Caco-2 (cell line): ENCODE results near the gene PLCXD1. TPM values are rescaled to one million over a fixed set of nuclear protein-coding genes. Genes with fewer than 3 reads are reported as not detected.

Experiments
- BruUV-seq: library from RNA; stranded (reverse); fragments of 400-500 nt; replicated peaks from 2 replicates; lab custom pipeline; 2021; lab: Mats Ljungman, UMichigan
- CTCF ChIA-PET: fragments of 300-600 bp; sonication (Branson Sonifier 250); formaldehyde crosslinking; loops from one replicate; lab custom pipeline; 2022; ENCODE audit warnings: antibody characterized with exemption; lab: Charles Lee
- POLR2A ChIA-PET: fragments of 300-600 bp; sonication (Branson Sonifier 250); formaldehyde crosslinking; loops from one replicate; lab custom pipeline; 2022; ENCODE audit warnings: antibody characterized with exemption; lab: Charles Lee
- DNase-seq, 2 experiments: peaks; one replicate each; pipeline versions ENCODE4 v3.0.0 to v3.0.0-alpha.2; 2020 to 2022
- H3K27me3 ChIP-seq: replicated peaks from 2 replicates; pipeline ENCODE4 v1.6.0; 2011; ENCODE audit warnings: low read length; ENCODE audit not compliant: control insufficient read depth, insufficient read depth
- H3K36me3 ChIP-seq: 2 replicates; pipeline ENCODE4 v1.5.1; 2011; ENCODE audit warnings: low read length; ENCODE audit not compliant: control insufficient read depth, insufficient read depth
- H3K4me1 ChIP-seq: fragments of 250-450 bp; sonication (Bioruptor Pico); 2 replicates; pipeline ENCODE4 v1.5.1; 2020; ENCODE audit warnings: mild to moderate bottlenecking
- H3K4me3 ChIP-seq: 2 replicates; pipeline ENCODE4 v1.5.1; 2011; ENCODE audit warnings: low read depth, mild to moderate bottlenecking, control low read depth, low read length
- H3K9me3 ChIP-seq: fragments of 250-450 bp; sonication (Bioruptor Pico); 2 replicates; pipeline ENCODE4 v1.5.1; 2020; ENCODE audit warnings: mild to moderate bottlenecking, moderate library complexity
- H3K27ac Mint-ChIP-seq: one replicate; pipeline ENCODE4 v1.8.0; 2022; ENCODE audit warnings: mixed read lengths; ENCODE audit not compliant: unreplicated experiment
- H3K27me3 Mint-ChIP-seq: one replicate; pipeline ENCODE4 v1.8.0; 2022; ENCODE audit warnings: mixed read lengths; ENCODE audit not compliant: insufficient read depth, unreplicated experiment
- H3K36me3 Mint-ChIP-seq: one replicate; pipeline ENCODE4 v1.8.0; 2022; ENCODE audit warnings: mild to moderate bottlenecking, mixed read lengths; ENCODE audit not compliant: insufficient read depth, unreplicated experiment
- H3K4me1 Mint-ChIP-seq: one replicate; pipeline ENCODE4 v1.8.0; 2022; ENCODE audit warnings: low read depth, mixed read lengths; ENCODE audit not compliant: unreplicated experiment
- H3K4me3 Mint-ChIP-seq: one replicate; pipeline ENCODE4 v1.8.0; 2022; ENCODE audit warnings: mild to moderate bottlenecking, moderate library complexity, mixed read lengths; ENCODE audit not compliant: unreplicated experiment
- H3K9me3 Mint-ChIP-seq: one replicate; pipeline ENCODE4 v1.8.0; 2022; ENCODE audit warnings: mixed read lengths; ENCODE audit not compliant: unreplicated experiment
- CTCF ChIP-seq, 2 experiments: fragments of 200-600 bp in 1 of 2; IDR thresholded peaks; 1 replicate in 1 of 2; 2 replicates in 1 of 2; pipeline versions ENCODE4 v1.5.1 to v1.8.0; 2011 to 2022; ENCODE audit warnings: antibody characterized with exemption in 1 of 2, control low read depth in 1 of 2, inconsistent platforms in 1 of 2, low read depth in 1 of 2, low read length in 1 of 2, mild to moderate bottlenecking in 1 of 2, moderate library complexity in 1 of 2; ENCODE audit not compliant: insufficient read depth in 1 of 2, severe bottlenecking in 1 of 2, unreplicated experiment in 1 of 2
- intact Hi-C: fragments of 100-400 bp; cut with micrococcal nuclease; formaldehyde crosslinking; loops from one replicate; pipeline ENCODE4 v1.10.0; 2022; ENCODE audit not compliant: unreplicated experiment
- total RNA-seq: library from RNA; stranded (reverse); gene quantifications from 2 replicates; pipeline ENCODE4 v1.2.3, GENCODE V29; 2022

The PLCXD1 gene
- total RNA-seq, 1 experiment from 2014 or later, result 53.9 TPM

- peaks cover 25% of the 10 kb centered on the region for H3K36me3 Mint-ChIP-seq
- no TSS peak for BruUV-seq
- no peaks in the 10 kb centered on the region for H3K9me3 ChIP-seq
- H3K4me1 Mint-ChIP-seq, result no peaks in the 10 kb centered on the region
- DNase-seq, result no peak
- ChIA-PET CTCF (no interaction called here), POLR2A (no interaction called here)
- H3K27ac Mint-ChIP-seq, result no peak overlapping the region
- intact Hi-C loops, result no loop called here
- no peak for TF ChIP-seq CTCF (IDR thresholded peaks at IDR 0.05; ENCODE audit: insufficient read depth in 1 of 2, low read depth in 1 of 2, low read length in 1 of 2, severe bottlenecking in 1 of 2, unreplicated experiment in 1 of 2)
- H3K9me3 Mint-ChIP-seq, result no peaks in the 10 kb centered on the region
- no peaks in the 10 kb centered on the region for H3K27me3 ChIP-seq
- no peaks in the 10 kb centered on the region for H3K4me1 ChIP-seq
- H3K4me3 Mint-ChIP-seq, result no peak overlapping the region
- H3K27me3 Mint-ChIP-seq, result no peaks in the 10 kb centered on the region
- no peak overlapping the region for H3K4me3 ChIP-seq
- no peaks in the 10 kb centered on the region for H3K36me3 ChIP-seq
Measured at GRCh38 chrX:351736-352135, 70.6 kb downstream of the PLCXD1 start.

GRCh38 chrX:352181-352580, 71.0 kb downstream of the PLCXD1 start:
- ChIA-PET CTCF (no interaction called here), POLR2A (no interaction called here)
- intact Hi-C loops, result no loop called here
- Mint-ChIP-seq H3K36me3 (peaks cover 27% of the 10 kb centered on the region), H3K27me3 (no peaks in the 10 kb centered on the region), H3K4me3 (no peak overlapping the region), H3K9me3 (no peaks in the 10 kb centered on the region), H3K27ac (no peak overlapping the region), H3K4me1 (no peaks in the 10 kb centered on the region)
- Histone ChIP-seq H3K4me3 (no peak overlapping the region), H3K9me3 (no peaks in the 10 kb centered on the region), H3K27me3 (no peaks in the 10 kb centered on the region), H3K4me1 (no peaks in the 10 kb centered on the region), H3K36me3 (no peaks in the 10 kb centered on the region)
- no TSS peak for BruUV-seq
- no peak for TF ChIP-seq CTCF (IDR thresholded peaks at IDR 0.05; ENCODE audit: insufficient read depth in 1 of 2, low read depth in 1 of 2, low read length in 1 of 2, severe bottlenecking in 1 of 2, unreplicated experiment in 1 of 2)
- DNase-seq, result no peak

GRCh38 chrX:352582-353314, 71.6 kb downstream of the PLCXD1 start:
- no peak for TF ChIP-seq CTCF (IDR thresholded peaks at IDR 0.05; ENCODE audit: insufficient read depth in 1 of 2, low read depth in 1 of 2, low read length in 1 of 2, severe bottlenecking in 1 of 2, unreplicated experiment in 1 of 2)
- Mint-ChIP-seq H3K27me3 (no peaks in the 10 kb centered on the region), H3K9me3 (no peaks in the 10 kb centered on the region), H3K27ac (no peak overlapping the region), H3K36me3 (peaks cover 30% of the 10 kb centered on the region), H3K4me3 (no peak overlapping the region), H3K4me1 (no peaks in the 10 kb centered on the region)
- BruUV-seq, result no TSS peak
- no peaks in the 10 kb centered on the region for H3K4me1 ChIP-seq
- ChIA-PET POLR2A (no interaction called here), CTCF (no interaction called here)
- no peak for DNase-seq
- H3K4me3 ChIP-seq, result no peak overlapping the region
- H3K36me3 ChIP-seq, result no peaks in the 10 kb centered on the region
- H3K27me3 ChIP-seq, result no peaks in the 10 kb centered on the region
- no peaks in the 10 kb centered on the region for H3K9me3 ChIP-seq
- intact Hi-C loops, result no loop called here

Other genes with a start within 250 kb of the PLCXD1 start
- 72.4 and 75.0 TPM in 2 replicates for gene GTPBP6, start 37.4 kb downstream of the PLCXD1 start, total RNA-seq
- 57.9 and 71.3 TPM in 2 replicates for gene PPP2R3B, start 105.5 kb downstream of the PLCXD1 start, total RNA-seq